H9 (cell line): Measurements from ENCODE around the gene PCDHGA6. TPM values are rescaled to one million over a fixed set of nuclear protein-coding genes. Genes with fewer than 3 reads are reported as not detected.

Experiments
- DNase-seq: peaks from one replicate; pipeline ENCODE4 v3.0.0-alpha.2; 2017
- H2AFZ ChIP-seq: one replicate; pipeline ENCODE4 v1.6.1; 2013; ENCODE audit warnings: mild to moderate bottlenecking, low read length, control low read depth, moderate library complexity
- H2AK5ac ChIP-seq: 2 replicates; pipeline ENCODE4 v1.6.1; 2013; ENCODE audit warnings: low read length, control low read depth, mixed read lengths; ENCODE audit not compliant: insufficient read length
- H2BK120ac ChIP-seq: one replicate; pipeline ENCODE4 v1.6.1; 2013; ENCODE audit warnings: low read depth, mild to moderate bottlenecking, low read length, control low read depth, inconsistent platforms; ENCODE audit not compliant: poor library complexity, severe bottlenecking
- H2BK12ac ChIP-seq: 2 replicates; pipeline ENCODE4 v1.6.1; 2013; ENCODE audit warnings: low read length, control low read depth, mixed read lengths, low read depth; ENCODE audit not compliant: insufficient read length
- H2BK15ac ChIP-seq: 2 replicates; pipeline ENCODE4 v1.6.1; 2013; ENCODE audit warnings: low read depth, low read length, control low read depth
- H2BK20ac ChIP-seq: one replicate; pipeline ENCODE4 v1.6.1; 2013; ENCODE audit warnings: low read depth, mild to moderate bottlenecking, low read length, control low read depth, inconsistent platforms; ENCODE audit not compliant: poor library complexity, severe bottlenecking
- H2BK5ac ChIP-seq: 2 replicates; pipeline ENCODE4 v1.6.1; 2013; ENCODE audit warnings: low read length, control low read depth, mixed read lengths; ENCODE audit not compliant: insufficient read length
- H3K14ac ChIP-seq: 2 replicates; pipeline ENCODE4 v1.6.1; 2013; ENCODE audit warnings: low read length, control low read depth; ENCODE audit not compliant: insufficient read depth
- H3K18ac ChIP-seq: 2 replicates; pipeline ENCODE4 v1.6.1; 2013; ENCODE audit warnings: low read depth, mild to moderate bottlenecking, mixed read lengths, low read length, control low read depth; ENCODE audit not compliant: insufficient read length
- H3K23ac ChIP-seq: 2 replicates; pipeline ENCODE4 v1.6.1; 2013; ENCODE audit warnings: low read length, control low read depth, mixed read lengths, low read depth; ENCODE audit not compliant: insufficient read length
- H3K23me2 ChIP-seq: 2 replicates; pipeline ENCODE4 v1.6.1; 2013; ENCODE audit warnings: low read depth, mild to moderate bottlenecking, mixed read lengths, low read length, control low read depth; ENCODE audit not compliant: insufficient read length, poor library complexity, severe bottlenecking
- H3K27ac ChIP-seq: 2 replicates; pipeline ENCODE4 v1.5.1; 2013; ENCODE audit warnings: low read length, control low read depth, mixed read lengths, low read depth; ENCODE audit not compliant: insufficient read length
- H3K27me3 ChIP-seq: 2 replicates; pipeline ENCODE4 v1.6.1; 2013; ENCODE audit warnings: low read length, control low read depth, inconsistent platforms; ENCODE audit not compliant: insufficient read depth
- H3K4ac ChIP-seq: 2 replicates; pipeline ENCODE4 v1.6.1; 2013; ENCODE audit warnings: low read depth, mild to moderate bottlenecking, control low read depth, inconsistent platforms, low read length, moderate library complexity
- H3K4me1 ChIP-seq: 2 replicates; pipeline ENCODE4 v1.6.1; 2013; ENCODE audit warnings: low read length, control low read depth, inconsistent platforms; ENCODE audit not compliant: insufficient read depth
- H3K4me2 ChIP-seq: 2 replicates; pipeline ENCODE4 v1.6.1; 2013; ENCODE audit warnings: low read length, control low read depth, mixed read lengths; ENCODE audit not compliant: insufficient read length, insufficient read depth
- H3K56ac ChIP-seq: 2 replicates; pipeline ENCODE4 v1.6.1; 2013; ENCODE audit warnings: low read depth, mild to moderate bottlenecking, mixed read lengths, low read length, control low read depth; ENCODE audit not compliant: insufficient read length
- H3K79me1 ChIP-seq: 2 replicates; pipeline ENCODE4 v1.6.1; 2013; ENCODE audit warnings: low read depth, mild to moderate bottlenecking, moderate library complexity, low read length, control low read depth, inconsistent platforms; ENCODE audit not compliant: insufficient read depth, poor library complexity, severe bottlenecking
- H3K79me2 ChIP-seq: 2 replicates; pipeline ENCODE4 v1.6.1; 2013; ENCODE audit warnings: low read length, control low read depth, inconsistent platforms; ENCODE audit not compliant: insufficient read depth
- H3K9ac ChIP-seq: 2 replicates; pipeline ENCODE4 v1.6.1; 2013; ENCODE audit warnings: low read length, control low read depth, mixed read lengths; ENCODE audit not compliant: insufficient read length; ENCODE audit errors: extremely low read depth
- H3K9me3 ChIP-seq: one replicate; pipeline ENCODE4 v1.6.1; 2013; ENCODE audit warnings: low read depth, low read length, inconsistent platforms; ENCODE audit not compliant: control insufficient read depth
- H3T11ph ChIP-seq: one replicate; pipeline ENCODE4 v1.6.1; 2013; ENCODE audit warnings: mild to moderate bottlenecking, low read length, control low read depth, inconsistent platforms
- H4K20me1 ChIP-seq: one replicate; pipeline ENCODE4 v1.6.1; 2013; ENCODE audit not compliant: control insufficient read depth, insufficient read length, insufficient read depth
- H4K5ac ChIP-seq: 2 replicates; pipeline ENCODE4 v1.6.1; 2013; ENCODE audit warnings: low read depth, mild to moderate bottlenecking, mixed read lengths, low read length, control low read depth; ENCODE audit not compliant: insufficient read length
- H4K8ac ChIP-seq: replicated peaks from 2 replicates; pipeline ENCODE4 v1.6.1; 2013; ENCODE audit warnings: low read length, control low read depth, mixed read lengths, low read depth; ENCODE audit not compliant: insufficient read length
- H4K91ac ChIP-seq: 2 replicates; pipeline ENCODE4 v1.6.1; 2013; ENCODE audit warnings: low read depth, mild to moderate bottlenecking, moderate library complexity, mixed read lengths, low read length, control low read depth; ENCODE audit not compliant: insufficient read length
- H3K27ac Mint-ChIP-seq, 3 experiments: 2 replicates in 2 of 3; 3 replicates in 1 of 3; pipeline ENCODE4 v1.8.0; 2020 to 2021; ENCODE audit warnings: mixed read lengths in 3 of 3, mild to moderate bottlenecking in 1 of 3, moderate library complexity in 1 of 3
- H3K27me3 Mint-ChIP-seq: 2 replicates; pipeline ENCODE4 v1.8.0; 2021; ENCODE audit warnings: low read depth, mild to moderate bottlenecking, moderate library complexity, mixed read lengths
- H3K36me3 Mint-ChIP-seq, 3 experiments: 2 replicates in 2 of 3; 3 replicates in 1 of 3; pipeline ENCODE4 v1.8.0; 2020 to 2021; ENCODE audit warnings: low read depth in 3 of 3, mixed read lengths in 3 of 3; ENCODE audit not compliant: insufficient read depth in 1 of 3
- H3K4me1 Mint-ChIP-seq, 2 experiments: 2 replicates each; pipeline ENCODE4 v1.8.0; 2020; ENCODE audit warnings: mixed read lengths in 2 of 2
- H3K4me3 Mint-ChIP-seq, 2 experiments: 2 replicates in 1 of 2; 3 replicates in 1 of 2; pipeline ENCODE4 v1.8.0; 2020 to 2021; ENCODE audit warnings: mild to moderate bottlenecking in 2 of 2, mixed read lengths in 2 of 2, moderate library complexity in 1 of 2
- H3K9me3 Mint-ChIP-seq, 2 experiments: 2 replicates in 1 of 2; 3 replicates in 1 of 2; pipeline ENCODE4 v1.8.0; 2020; ENCODE audit warnings: mild to moderate bottlenecking in 2 of 2, mixed read lengths in 2 of 2, moderate library complexity in 1 of 2
- WGBS: extraction: QIAGEN DNeasy Blood & Tissue Kit; methylation state at CpG from one replicate; pipeline ENCODE4 v1.1.7; 2013; ENCODE audit warnings: missing lambda C conversion rate, low lambda C conversion rate, mixed read lengths; ENCODE audit not compliant: insufficient read length; ENCODE audit errors: extremely low coverage; 5-methylcytosine and 5-hydroxymethylcytosine counted together
- total RNA-seq: library from RNA; stranded (reverse); gene quantifications from 2 replicates; pipeline ENCODE4 v1.2.1, GENCODE V29; 2021
- TF ChIP-seq, protein P1 (sequence below): fragments of 200-600 bp; sonication (generic); conservative IDR thresholded peaks from 3 replicates; pipeline ENCODE4 v1.8.0; 2021; ENCODE audit warnings: antibody characterized with exemption, mild to moderate bottlenecking

The PCDHGA6 gene
- total RNA-seq, 1 experiment from 2014 or later = 1.7 TPM

DNA sequence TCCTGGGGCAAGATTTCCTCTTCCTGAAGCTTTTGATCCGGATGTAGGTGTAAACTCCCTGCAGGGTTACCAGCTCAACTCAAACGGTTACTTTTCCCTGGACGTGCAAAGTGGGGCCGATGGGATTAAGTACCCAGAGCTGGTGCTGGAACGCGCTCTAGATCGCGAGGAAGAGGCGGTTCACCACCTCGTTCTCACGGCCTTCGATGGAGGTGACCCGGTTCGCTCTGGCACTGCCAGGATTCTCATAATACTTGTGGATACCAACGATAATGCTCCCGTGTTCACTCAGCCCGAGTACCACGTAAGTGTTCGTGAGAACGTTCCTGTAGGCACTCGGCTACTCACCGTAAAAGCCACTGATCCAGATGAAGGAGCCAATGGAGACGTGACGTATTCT, 18.1 kb upstream of the PCDHGA6 start:
- no peak overlapping the region for H3K4me3 Mint-ChIP-seq
- Histone ChIP-seq H3K79me1 (no peaks in the 10 kb centered on the region), H3K4me2 (no peak overlapping the region), H2AFZ (no peak overlapping the region), H4K8ac (no peak overlapping the region), H3K9ac (no peak overlapping the region), H4K5ac (no peak overlapping the region), H3K14ac (no peak overlapping the region), H3K27me3 (no peaks in the 10 kb centered on the region), H3K56ac (no peak overlapping the region), H2AK5ac (no peak overlapping the region), H3K79me2 (no peaks in the 10 kb centered on the region), H3K4ac (no peak overlapping the region), H3K23me2 (no peaks in the 10 kb centered on the region), H3T11ph (no peak overlapping the region), H3K18ac (no peak overlapping the region), H2BK5ac (no peak overlapping the region), H2BK12ac (no peak overlapping the region), H3K4me1 (no peaks in the 10 kb centered on the region), H4K91ac (no peak overlapping the region), H2BK15ac (no peak overlapping the region), H3K23ac (no peak overlapping the region), H2BK20ac (no peak overlapping the region), H3K9me3 (peaks cover 32% of the 10 kb centered on the region), H2BK120ac (no peak overlapping the region), H4K20me1 (no peaks in the 10 kb centered on the region), H3K27ac (no peak overlapping the region)
- TF ChIP-seq, protein P1, sequence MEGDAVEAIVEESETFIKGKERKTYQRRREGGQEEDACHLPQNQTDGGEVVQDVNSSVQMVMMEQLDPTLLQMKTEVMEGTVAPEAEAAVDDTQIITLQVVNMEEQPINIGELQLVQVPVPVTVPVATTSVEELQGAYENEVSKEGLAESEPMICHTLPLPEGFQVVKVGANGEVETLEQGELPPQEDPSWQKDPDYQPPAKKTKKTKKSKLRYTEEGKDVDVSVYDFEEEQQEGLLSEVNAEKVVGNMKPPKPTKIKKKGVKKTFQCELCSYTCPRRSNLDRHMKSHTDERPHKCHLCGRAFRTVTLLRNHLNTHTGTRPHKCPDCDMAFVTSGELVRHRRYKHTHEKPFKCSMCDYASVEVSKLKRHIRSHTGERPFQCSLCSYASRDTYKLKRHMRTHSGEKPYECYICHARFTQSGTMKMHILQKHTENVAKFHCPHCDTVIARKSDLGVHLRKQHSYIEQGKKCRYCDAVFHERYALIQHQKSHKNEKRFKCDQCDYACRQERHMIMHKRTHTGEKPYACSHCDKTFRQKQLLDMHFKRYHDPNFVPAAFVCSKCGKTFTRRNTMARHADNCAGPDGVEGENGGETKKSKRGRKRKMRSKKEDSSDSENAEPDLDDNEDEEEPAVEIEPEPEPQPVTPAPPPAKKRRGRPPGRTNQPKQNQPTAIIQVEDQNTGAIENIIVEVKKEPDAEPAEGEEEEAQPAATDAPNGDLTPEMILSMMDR = no peak
- DNase-seq = no peak
- peaks cover 60 to 63% of the 10 kb centered on the region in 2 experiments for H3K9me3 Mint-ChIP-seq
- peaks cover 3% of the 10 kb centered on the region for H3K27me3 Mint-ChIP-seq
- H3K4me1 Mint-ChIP-seq = peaks cover 2 to 3% of the 10 kb centered on the region in 2 experiments; a peak in 2 of 4 replicates
- no CpG with 5 or more reads among the region's 24 CpGs for WGBS
- H3K36me3 Mint-ChIP-seq = peaks cover 20 to 68% (median 50%) of the 10 kb centered on the region in 3 experiments
- H3K27ac Mint-ChIP-seq = no peak overlapping the region
